ENCODE results near the gene KDM3A.
"Not testable (repeated sequence)": the region's sequence is repeated elsewhere in the genome, so short reads cannot be mapped to it uniquely, and the experiment has no call there.

The KDM3A gene

GRCh38 chr2:86484385-86484784, 43.2 kb downstream of the KDM3A start:
- no peak for DNase-seq

GRCh38 chr2:86485103-86485502, 43.9 kb downstream of the KDM3A start:
- DNase-seq = no peak

GRCh38 chr2:86485802-86486201, 44.6 kb downstream of the KDM3A start:
- DNase-seq = no peak

- DNase-seq = peak in 1 of 5 experiments; percentile 4
Measured at GRCh38 chr2:86487062-86487461, 45.9 kb downstream of the KDM3A start.

- DNase-seq = no peak
Measured at GRCh38 chr2:86488561-86489250, 47.5 kb downstream of the KDM3A start.

- DNase-seq = no peak
Measured at GRCh38 chr2:86489542-86489941, 48.4 kb downstream of the KDM3A start.

GRCh38 chr2:86490245-86490644, 49.1 kb downstream of the KDM3A start:
- DNase-seq = no peak

- no peak for DNase-seq
Measured at GRCh38 chr2:86491088-86491487, 49.9 kb downstream of the KDM3A start.

GRCh38 chr2:86492048-86492453, 50.9 kb downstream of the KDM3A start:
- DNase-seq = no peak

GRCh38 chr2:86496391-86496790, 55.2 kb downstream of the KDM3A start:
- DNase-seq = not testable (repeated sequence)

GRCh38 chr2:86498468-86499260, 57.5 kb downstream of the KDM3A start:
- DNase-seq = no peak

GRCh38 chr2:86499326-86499725, 58.2 kb downstream of the KDM3A start:
- DNase-seq = peak in 1 of 5 experiments; percentile 7

- DNase-seq = peak in 1 of 5 experiments; percentile 38
Measured at GRCh38 chr2:86500325-86501083, 59.3 kb downstream of the KDM3A start.

- no peak for DNase-seq
Measured at GRCh38 chr2:86507600-86507999, 66.4 kb downstream of the KDM3A start.

GRCh38 chr2:86510436-86510933, 69.3 kb downstream of the KDM3A start:
- no peak for DNase-seq

- DNase-seq = no peak
Measured at GRCh38 chr2:86512034-86512433, 70.9 kb downstream of the KDM3A start.

GRCh38 chr2:86512892-86513291, 71.7 kb downstream of the KDM3A start:
- DNase-seq = no peak

- DNase-seq = no peak
Measured at GRCh38 chr2:86513948-86514660, 72.9 kb downstream of the KDM3A start.

- peak in 3 of 5 experiments; percentile 3 to 36 (median 14) for DNase-seq
Measured at GRCh38 chr2:86518481-86518880, 77.3 kb downstream of the KDM3A start.

- no peak for DNase-seq
Measured at GRCh38 chr2:86519349-86519748, 78.2 kb downstream of the KDM3A start.

- DNase-seq = peak in 1 of 5 experiments; percentile 26
Measured at GRCh38 chr2:86520153-86520552, 79.0 kb downstream of the KDM3A start.

GRCh38 chr2:86521922-86522321, 80.8 kb downstream of the KDM3A start:
- no peak for DNase-seq

Data from T-helper 2 cell (primary cell).